HG03175 (cell line): ENCODE data around the gene COL17A1.

Experiments used
- ATAC-seq: cut with Tn5 transposase; IDR thresholded peaks from one replicate; pipeline ENCODE4 v1.9.1; 2021; ENCODE audit warnings: mild to moderate bottlenecking, moderate library complexity; ENCODE audit not compliant: unreplicated experiment

COL17A1 gene

DNA sequence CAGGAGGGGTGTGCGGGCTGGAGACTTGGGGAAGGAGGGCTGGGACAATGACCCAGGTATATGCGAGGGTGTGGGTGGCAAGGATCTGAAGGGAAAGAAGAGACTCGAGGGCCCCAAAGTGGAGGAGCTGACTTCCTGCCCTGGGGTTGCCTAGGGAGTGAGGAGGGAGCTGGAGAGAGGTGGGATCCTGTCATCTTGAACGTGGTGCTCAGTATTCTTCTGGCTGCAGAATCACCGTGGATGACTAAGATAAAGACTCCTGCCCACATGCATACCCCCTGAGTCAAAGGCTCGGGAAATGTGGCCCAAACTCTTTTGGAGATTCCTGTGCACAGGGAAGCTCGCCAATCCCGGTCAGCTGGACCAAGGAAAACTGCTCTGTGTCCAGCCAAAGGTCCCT is 31.2 kb downstream of the COL17A1 start:
- no peak for ATAC-seq

DNA sequence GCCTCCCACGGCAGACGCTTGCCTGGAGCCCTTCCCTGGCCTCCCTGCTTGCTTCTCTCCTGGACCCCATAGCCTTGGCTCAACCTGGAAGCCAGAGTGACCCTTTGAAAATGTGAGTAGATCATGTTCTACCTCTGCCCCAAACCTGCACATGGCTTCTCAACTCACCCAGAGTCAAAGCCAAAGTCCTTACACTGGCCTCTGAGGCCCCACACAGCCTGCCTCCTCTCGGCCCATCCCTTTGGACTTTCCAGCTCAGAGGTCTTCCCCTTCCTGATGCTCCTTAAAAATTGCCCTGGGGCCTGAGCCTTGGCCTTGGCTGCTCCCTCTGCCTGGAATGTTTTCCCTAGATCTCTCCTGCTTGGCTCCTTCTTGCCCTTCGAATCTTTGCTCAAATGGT is 32.5 kb downstream of the COL17A1 start:
- ATAC-seq: no peak

DNA sequence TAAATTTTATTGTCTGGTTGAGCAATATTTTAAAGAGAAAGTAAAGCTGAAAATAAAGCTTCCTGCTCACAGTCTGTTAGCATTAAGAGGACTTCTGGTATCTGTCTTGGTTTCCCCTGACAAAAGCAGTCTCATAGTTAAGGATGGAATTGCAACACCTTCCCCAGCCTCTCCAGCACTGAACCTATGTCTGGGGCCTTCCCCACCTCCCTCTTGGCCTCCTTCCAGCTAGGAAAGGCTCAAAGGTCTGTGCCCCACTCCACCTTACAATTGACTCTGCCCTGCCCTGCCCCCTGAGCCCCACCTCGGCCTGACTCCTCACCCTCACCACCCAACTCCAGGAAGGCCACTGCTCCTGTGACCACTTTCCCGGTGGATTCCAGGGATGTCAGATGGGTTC is 33.2 kb downstream of the COL17A1 start:
- no peak for ATAC-seq

GRCh38 chr10:104049504-104050250 is 36.0 kb downstream of the COL17A1 start:
- no peak for ATAC-seq

DNA sequence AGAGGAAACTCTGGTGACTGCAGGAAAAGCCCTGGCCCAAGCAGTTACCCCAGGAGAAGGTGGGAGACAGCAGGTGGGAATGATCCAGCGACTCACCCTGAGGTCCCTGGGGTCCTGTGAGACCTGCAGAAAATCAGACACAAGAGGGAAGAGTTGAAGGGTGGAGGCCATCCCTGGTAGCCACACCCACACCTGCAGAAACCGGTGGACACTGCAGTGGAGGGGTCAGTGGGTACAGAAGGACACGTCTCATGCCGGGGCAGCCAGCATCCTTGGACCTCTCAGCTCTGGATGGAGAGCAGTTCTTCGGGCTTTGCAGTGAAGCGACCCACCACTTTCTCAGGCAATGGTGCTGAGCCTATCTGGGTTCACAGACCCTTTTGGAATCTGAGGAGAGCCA is 39.0 kb downstream of the COL17A1 start:
- no peak for ATAC-seq

DNA sequence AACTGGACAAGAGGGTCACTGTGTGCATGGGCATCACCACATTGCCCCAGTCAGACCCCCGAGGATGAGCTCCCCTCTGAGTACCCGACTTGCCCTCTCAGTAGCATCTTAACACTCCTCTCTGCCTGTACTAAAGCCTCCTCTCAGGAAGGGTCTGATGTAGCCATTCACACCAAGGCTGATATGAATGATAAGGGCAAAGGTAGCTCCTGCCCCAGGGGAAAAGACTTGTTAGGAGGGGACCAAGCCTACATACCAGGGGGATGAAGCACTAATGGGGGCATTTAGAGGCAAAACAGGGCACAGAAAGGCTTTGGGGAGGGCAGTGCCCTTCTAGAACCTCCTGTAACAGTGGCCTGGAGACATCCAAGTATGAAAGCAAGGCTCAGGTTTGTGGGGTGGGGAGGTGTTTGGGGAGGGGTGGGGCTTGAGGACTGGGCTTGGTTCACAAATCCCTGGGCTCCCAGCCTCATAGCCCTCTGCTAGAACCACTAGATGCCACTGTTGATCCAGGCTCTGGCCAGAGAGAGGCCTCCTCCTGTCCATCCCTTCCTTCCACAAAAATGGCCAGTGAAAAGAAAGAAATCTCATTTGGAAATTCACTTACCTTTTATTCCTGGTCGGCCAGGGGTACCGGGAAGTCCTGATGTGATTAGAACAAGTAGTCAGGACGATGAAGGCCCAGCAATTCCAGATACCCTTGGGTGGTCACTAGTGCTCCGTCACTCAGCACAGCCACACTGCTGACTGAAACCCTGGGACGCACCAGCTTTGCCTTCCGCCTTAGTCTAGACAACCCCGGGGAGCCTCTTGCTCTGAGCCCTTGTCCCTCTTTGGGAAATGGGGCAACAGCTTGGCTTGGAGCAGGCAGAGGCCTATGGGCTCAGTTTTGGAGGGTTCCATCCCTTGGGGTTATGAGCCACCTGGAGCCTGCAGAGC is 40.3 kb downstream of the COL17A1 start:
- ATAC-seq: no peak

DNA sequence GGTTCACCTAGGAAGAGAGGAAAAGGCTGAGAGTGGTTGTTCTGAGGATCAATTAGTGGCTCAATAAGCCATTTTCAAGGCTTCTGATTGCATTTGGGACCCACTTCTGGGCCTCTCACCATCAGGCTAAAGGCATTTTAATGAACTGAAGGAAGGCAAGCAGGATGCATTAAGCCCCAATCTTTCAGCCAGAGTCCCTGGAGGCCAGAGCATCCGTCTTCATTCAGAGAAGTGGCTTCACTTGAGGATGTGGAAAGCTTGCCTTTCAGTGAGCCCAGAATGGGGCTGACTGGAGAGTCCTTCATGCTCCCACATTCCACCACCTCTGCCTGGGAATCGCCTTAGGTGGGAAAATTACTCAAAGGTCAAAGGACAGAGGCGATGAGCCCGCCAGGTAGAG is 41.8 kb downstream of the COL17A1 start:
- ATAC-seq: no peak

GRCh38 chr10:104043185-104043830 is 42.4 kb downstream of the COL17A1 start:
- ATAC-seq: no peak

- no peak for ATAC-seq
These were observed 43.7 kb downstream of the COL17A1 start for GRCh38 chr10:104041891-104042535.

GRCh38 chr10:104040862-104041789 is 44.6 kb downstream of the COL17A1 start:
- no peak for ATAC-seq

DNA sequence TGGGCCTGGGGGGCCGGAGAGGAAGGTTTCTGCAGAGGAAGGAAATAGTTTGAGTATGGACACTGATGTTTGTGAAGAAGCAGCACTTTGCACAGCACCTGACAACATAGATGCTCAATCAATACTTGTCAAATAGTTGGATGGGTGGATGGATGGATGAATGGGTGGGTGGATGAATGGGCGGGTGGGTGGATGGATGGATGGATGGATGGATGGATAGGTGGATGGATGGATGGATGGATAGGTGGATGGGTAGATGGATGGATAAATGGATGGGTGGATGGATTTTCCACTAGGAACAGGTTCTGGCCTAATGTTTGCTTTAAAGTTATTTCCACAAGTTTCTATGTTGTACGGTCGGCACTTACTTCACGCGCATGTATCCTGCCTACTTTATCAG is 45.3 kb downstream of the COL17A1 start:
- ATAC-seq: no peak

DNA sequence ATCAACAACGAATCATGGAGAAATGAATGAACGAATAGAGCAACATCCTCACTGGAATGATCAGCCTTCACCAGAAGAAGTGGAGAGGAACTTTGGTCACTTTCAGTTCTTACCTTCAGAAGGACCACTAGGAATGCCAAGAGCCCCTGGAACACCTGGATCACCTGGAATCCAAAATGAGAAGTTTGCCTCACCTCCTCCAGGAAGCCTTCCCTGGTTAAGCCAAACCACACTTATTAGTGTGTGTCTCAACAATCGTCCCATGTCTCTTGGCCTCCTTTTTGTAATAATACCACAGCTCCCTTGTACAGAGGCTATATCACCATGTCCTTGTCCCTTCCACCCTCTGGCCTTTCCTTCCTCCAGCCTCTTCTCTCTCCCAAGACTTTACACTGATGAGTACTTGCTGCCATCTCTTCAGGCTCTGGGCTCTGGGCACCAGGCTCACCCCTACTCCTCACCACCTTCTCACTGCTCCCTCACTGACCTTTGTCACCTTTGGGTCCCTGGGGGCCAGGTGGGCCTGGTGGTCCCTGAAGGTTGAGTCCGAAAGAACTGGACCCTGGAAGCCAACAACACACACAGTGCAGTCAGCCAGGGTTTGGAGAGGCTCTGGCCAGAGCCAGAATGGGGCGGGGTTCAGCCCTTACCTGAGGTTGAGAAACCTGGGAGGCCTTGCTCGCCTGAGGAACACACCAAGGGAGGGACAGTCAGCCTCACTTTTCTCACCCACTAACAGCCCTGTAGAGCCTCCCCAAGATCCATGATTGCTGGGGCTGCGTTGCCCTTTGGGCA is 46.5 kb downstream of the COL17A1 start:
- no peak for ATAC-seq

GRCh38 chr10:104038537-104038936 is 47.1 kb downstream of the COL17A1 start:
- ATAC-seq: no peak

GRCh38 chr10:104037261-104037951 is 48.3 kb downstream of the COL17A1 start:
- ATAC-seq: no peak

GRCh38 chr10:104036518-104037260 is 49.0 kb downstream of the COL17A1 start:
- no peak for ATAC-seq

DNA sequence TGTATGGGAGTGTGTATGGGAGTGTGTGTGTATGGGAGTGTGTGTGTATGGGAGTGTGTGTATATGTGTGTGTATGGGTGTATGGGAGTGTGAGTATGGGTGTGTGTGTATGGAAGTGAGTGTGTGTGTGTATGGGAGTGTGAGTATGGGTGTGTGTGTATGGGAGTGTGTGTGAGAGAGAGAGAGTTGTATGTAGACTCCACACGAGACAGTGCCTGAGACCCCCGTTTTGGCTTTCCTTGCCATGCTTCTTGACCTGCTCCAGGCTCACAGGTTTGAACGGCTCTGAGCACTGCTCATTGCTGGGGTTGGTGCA is 49.7 kb downstream of the COL17A1 start:
- ATAC-seq: no peak

DNA sequence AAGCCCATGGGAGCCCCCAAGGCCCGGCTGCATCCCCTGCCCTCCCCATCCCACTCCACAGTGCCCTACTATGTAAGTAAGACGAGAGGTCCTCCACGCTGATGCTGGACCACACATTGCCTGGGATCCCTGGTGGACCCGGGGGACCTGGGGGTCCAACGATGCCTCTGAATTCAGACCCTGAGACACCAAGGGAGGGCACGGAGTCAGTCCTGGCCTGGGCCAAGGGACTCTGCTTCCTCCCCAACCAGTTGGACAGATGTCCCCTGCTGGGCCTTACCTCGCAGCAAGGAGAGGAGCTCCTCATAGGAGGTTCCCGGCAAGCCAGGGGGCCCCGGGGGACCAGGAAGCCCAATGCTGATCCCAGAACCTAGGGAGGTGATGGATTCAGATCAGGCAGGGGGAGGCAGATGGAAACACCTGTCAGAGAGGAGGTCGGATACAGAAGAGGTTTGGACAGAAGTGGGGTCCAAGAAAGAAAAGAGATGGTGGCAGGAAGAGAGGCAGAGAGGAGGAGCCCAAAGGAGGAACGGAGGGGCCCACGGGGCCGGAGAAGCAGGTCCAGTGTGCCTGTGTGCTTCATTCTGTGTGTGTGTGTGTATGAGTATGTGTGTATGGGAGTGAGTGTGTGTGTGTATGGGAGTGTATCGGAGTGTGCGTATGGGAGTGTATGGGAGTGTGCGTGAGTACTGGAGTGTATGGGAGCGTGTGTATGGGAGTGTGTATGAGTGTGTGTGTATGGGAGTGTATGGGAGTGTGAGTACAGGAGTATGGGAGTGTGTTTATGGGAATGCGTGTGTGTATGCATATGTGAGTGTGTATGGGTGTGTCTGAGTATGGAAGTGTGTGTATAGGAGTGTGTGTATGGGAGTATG is 50.2 kb downstream of the COL17A1 start:
- ATAC-seq: no peak
